DOHH2 (cell line): ENCODE measurements around the gene ERC2.

ENCODE experiments used
- CTCF ChIP-seq: fragments of 200-600 bp; sonication (generic); IDR thresholded peaks from one replicate; pipeline ENCODE4 v1.5.1; 2014; ENCODE audit warnings: antibody characterized with exemption, mild to moderate bottlenecking, low read depth, low read length; ENCODE audit not compliant: poor library complexity, severe bottlenecking
- EZH2phosphoT487 ChIP-seq: fragments of 200-600 bp; sonication (generic); IDR thresholded peaks from 2 replicates; pipeline ENCODE4 v1.6.1; 2017; ENCODE audit warnings: borderline replicate concordance, mild to moderate bottlenecking, antibody characterized with exemption, low read length, moderate library complexity, mixed read lengths

- no peak for TF ChIP-seq CTCF
- TF ChIP-seq EZH2phosphoT487: no peak
These were observed 870.6 kb downstream of the ERC2 start for GRCh38 chr3:55597641-55598040.
